Measurements from ENCODE around the gene MRGPRX3. TPM values are rescaled to one million over a fixed set of nuclear protein-coding genes. Genes with fewer than 3 reads are reported as not detected.

The MRGPRX3 gene
- total and polyA plus RNA-seq, 4 donors: 0.12 to 0.18 TPM; not detected in 2

DNA sequence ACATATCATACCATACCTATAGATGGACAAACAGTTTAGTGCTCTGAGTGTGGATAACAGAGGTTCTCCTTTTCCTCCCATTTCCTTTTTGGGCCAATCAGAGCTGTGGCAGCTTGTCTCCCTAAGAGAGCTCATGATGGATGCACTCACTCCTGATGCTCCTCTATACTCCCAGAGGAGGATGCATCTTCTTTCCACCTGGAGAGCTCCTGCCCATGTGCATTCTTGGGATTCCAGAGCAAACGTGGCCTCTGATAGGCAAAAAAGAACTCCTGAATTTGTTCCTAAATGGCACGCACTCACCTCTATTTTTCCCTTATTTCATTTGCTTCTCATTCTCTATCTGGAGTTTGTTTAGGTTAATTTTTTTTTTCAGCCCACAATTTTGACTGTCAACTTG is 2.9 kb downstream of the MRGPRX3 start:
- Histone ChIP-seq H3K4me1 (ENCODE audit: control insufficient read depth in 5 of 5, insufficient read depth in 5 of 5, low read length in 5 of 5) (no peaks in the 10 kb centered on the region), H3K4me3 (no peak overlapping the region), H3K36me3 (ENCODE audit: control insufficient read depth in 4 of 4, insufficient read depth in 4 of 4, low read length in 4 of 4) (no peaks in the 10 kb centered on the region), H3K27ac (ENCODE audit: low read depth in 1 of 2, low read length in 1 of 2) (no peak overlapping the region), H3K9me3 (ENCODE audit: control insufficient read depth in 4 of 4, insufficient read depth in 3 of 4, low read length in 3 of 4) (no peaks in the 10 kb centered on the region), H3K27me3 (ENCODE audit: control insufficient read depth in 3 of 3, insufficient read depth in 3 of 3, low read length in 2 of 3) (peaks cover 0 to 3% (median 0%) of the 10 kb centered on the region in 3 donors), H3K9ac (ENCODE audit: insufficient read depth in 1 of 2, low read length in 2 of 2) (no peak overlapping the region)
- no peak for DNase-seq
- WGBS, 2 donors: 39 to 43% methylated on average over 2 of the region's 2 CpGs
- TF ChIP-seq, protein P1, sequence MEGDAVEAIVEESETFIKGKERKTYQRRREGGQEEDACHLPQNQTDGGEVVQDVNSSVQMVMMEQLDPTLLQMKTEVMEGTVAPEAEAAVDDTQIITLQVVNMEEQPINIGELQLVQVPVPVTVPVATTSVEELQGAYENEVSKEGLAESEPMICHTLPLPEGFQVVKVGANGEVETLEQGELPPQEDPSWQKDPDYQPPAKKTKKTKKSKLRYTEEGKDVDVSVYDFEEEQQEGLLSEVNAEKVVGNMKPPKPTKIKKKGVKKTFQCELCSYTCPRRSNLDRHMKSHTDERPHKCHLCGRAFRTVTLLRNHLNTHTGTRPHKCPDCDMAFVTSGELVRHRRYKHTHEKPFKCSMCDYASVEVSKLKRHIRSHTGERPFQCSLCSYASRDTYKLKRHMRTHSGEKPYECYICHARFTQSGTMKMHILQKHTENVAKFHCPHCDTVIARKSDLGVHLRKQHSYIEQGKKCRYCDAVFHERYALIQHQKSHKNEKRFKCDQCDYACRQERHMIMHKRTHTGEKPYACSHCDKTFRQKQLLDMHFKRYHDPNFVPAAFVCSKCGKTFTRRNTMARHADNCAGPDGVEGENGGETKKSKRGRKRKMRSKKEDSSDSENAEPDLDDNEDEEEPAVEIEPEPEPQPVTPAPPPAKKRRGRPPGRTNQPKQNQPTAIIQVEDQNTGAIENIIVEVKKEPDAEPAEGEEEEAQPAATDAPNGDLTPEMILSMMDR (IDR thresholded peaks at IDR 0.05; ENCODE audit: control extremely low read depth, extremely low read depth): no peak
- ATAC-seq (ENCODE audit: insufficient read depth, low FRiP score): no peak

DNA sequence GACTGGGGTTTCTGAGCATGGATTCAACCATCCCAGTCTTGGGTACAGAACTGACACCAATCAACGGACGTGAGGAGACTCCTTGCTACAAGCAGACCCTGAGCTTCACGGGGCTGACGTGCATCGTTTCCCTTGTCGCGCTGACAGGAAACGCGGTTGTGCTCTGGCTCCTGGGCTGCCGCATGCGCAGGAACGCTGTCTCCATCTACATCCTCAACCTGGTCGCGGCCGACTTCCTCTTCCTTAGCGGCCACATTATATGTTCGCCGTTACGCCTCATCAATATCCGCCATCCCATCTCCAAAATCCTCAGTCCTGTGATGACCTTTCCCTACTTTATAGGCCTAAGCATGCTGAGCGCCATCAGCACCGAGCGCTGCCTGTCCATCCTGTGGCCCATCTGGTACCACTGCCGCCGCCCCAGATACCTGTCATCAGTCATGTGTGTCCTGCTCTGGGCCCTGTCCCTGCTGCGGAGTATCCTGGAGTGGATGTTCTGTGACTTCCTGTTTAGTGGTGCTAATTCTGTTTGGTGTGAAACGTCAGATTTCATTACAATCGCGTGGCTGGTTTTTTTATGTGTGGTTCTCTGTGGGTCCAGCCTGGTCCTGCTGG is 4.9 kb downstream of the MRGPRX3 start:
- Histone ChIP-seq H3K27ac (ENCODE audit: low read depth in 1 of 2, low read length in 1 of 2) (no peak overlapping the region), H3K9me3 (ENCODE audit: control insufficient read depth in 4 of 4, insufficient read depth in 3 of 4, low read length in 3 of 4) (no peaks in the 10 kb centered on the region), H3K9ac (ENCODE audit: insufficient read depth in 1 of 2, low read length in 2 of 2) (no peak overlapping the region), H3K36me3 (ENCODE audit: control insufficient read depth in 4 of 4, insufficient read depth in 4 of 4, low read length in 4 of 4) (no peaks in the 10 kb centered on the region), H3K4me3 (no peak overlapping the region), H3K27me3 (ENCODE audit: control insufficient read depth in 3 of 3, insufficient read depth in 3 of 3, low read length in 2 of 3) (peaks cover 0 to 3% (median 0%) of the 10 kb centered on the region in 3 donors), H3K4me1 (ENCODE audit: control insufficient read depth in 5 of 5, insufficient read depth in 5 of 5, low read length in 5 of 5) (no peaks in the 10 kb centered on the region)
- WGBS, 2 donors: 93 to 94% methylated on average over 29 of the region's 29 CpGs
- ATAC-seq (ENCODE audit: insufficient read depth, low FRiP score): no peak
- DNase-seq: no peak
- TF ChIP-seq, protein P1 (IDR thresholded peaks at IDR 0.05; ENCODE audit: control extremely low read depth, extremely low read depth): no peak

DNA sequence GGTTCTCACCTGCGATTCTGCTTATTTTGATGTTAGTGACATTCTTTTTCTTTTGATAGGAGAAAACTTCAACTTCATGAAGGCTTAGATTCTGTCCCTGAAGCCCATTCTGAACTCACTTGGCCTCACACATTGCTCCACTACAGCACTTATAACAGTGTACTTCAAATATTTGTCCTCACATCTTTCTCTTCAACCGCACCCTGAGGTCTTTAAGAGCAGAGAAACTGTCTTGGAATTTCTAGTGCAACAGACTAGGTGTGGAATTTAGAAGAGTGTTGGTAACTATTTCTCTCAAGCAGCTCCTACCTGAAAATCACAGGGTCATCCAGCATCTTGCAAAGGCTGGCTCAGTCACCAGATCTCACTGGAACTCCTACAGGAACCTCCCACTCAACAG is 7.8 kb downstream of the MRGPRX3 start:
- ATAC-seq (ENCODE audit: insufficient read depth, low FRiP score) (no peak), DNase-seq (no peak)
- Histone ChIP-seq H3K27me3 (ENCODE audit: control insufficient read depth in 3 of 3, insufficient read depth in 3 of 3, low read length in 2 of 3) (no peaks in the 10 kb centered on the region), H3K9me3 (ENCODE audit: control insufficient read depth in 4 of 4, insufficient read depth in 3 of 4, low read length in 3 of 4) (no peaks in the 10 kb centered on the region), H3K4me1 (ENCODE audit: control insufficient read depth in 5 of 5, insufficient read depth in 5 of 5, low read length in 5 of 5) (no peaks in the 10 kb centered on the region), H3K9ac (ENCODE audit: insufficient read depth in 1 of 2, low read length in 2 of 2) (no peak overlapping the region), H3K27ac (ENCODE audit: low read depth in 1 of 2, low read length in 1 of 2) (no peak overlapping the region), H3K36me3 (ENCODE audit: control insufficient read depth in 4 of 4, insufficient read depth in 4 of 4, low read length in 4 of 4) (no peaks in the 10 kb centered on the region), H3K4me3 (no peak overlapping the region)
- 72 to 94% methylated on average over 2 of the region's 2 CpGs for WGBS, 2 donors
- TF ChIP-seq, protein P1 (IDR thresholded peaks at IDR 0.05; ENCODE audit: control extremely low read depth, extremely low read depth): no peak

DNA sequence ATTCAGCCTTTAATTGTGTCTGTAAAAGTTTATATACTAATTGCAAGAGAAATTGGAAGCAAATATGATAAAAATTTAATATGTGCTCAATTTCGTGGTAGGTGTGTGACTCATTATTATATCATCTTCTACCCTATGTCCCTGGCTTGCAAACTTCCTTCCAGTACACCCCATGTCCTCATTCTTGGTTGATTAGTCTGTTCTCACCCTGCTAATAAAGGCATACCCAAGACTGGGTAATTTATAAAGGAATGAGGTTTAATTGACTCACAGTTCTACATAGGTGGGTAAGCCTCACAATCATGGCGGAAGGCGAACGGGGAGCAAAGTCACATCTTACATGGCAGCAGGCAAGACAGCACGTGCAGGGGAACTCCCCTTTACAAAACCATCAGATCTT is 11.9 kb downstream of the MRGPRX3 start:
- Histone ChIP-seq H3K4me1 (ENCODE audit: control insufficient read depth in 5 of 5, insufficient read depth in 5 of 5, low read length in 5 of 5) (no peaks in the 10 kb centered on the region), H3K9ac (ENCODE audit: insufficient read depth in 1 of 2, low read length in 2 of 2) (no peak overlapping the region), H3K4me3 (no peak overlapping the region), H3K27me3 (ENCODE audit: control insufficient read depth in 3 of 3, insufficient read depth in 3 of 3, low read length in 2 of 3) (no peaks in the 10 kb centered on the region), H3K9me3 (ENCODE audit: control insufficient read depth in 4 of 4, insufficient read depth in 3 of 4, low read length in 3 of 4) (peaks cover 0 to 3% (median 0%) of the 10 kb centered on the region in 4 donors), H3K36me3 (ENCODE audit: control insufficient read depth in 4 of 4, insufficient read depth in 4 of 4, low read length in 4 of 4) (no peaks in the 10 kb centered on the region), H3K27ac (ENCODE audit: low read depth in 1 of 2, low read length in 1 of 2) (no peak overlapping the region)
- no peak for DNase-seq
- WGBS, 2 donors: 72 to 76% methylated on average over 5 of the region's 5 CpGs
- no peak for ATAC-seq (ENCODE audit: insufficient read depth, low FRiP score)
- TF ChIP-seq, protein P1 (IDR thresholded peaks at IDR 0.05; ENCODE audit: control extremely low read depth, extremely low read depth): no peak

Measured in lung (tissue), 12 donors.